HG03039 (cell line): ENCODE measurements around the gene MPP4.

Source experiments
- ATAC-seq: cut with Tn5 transposase; IDR thresholded peaks from one replicate; pipeline ENCODE4 v1.9.1; 2021; ENCODE audit warnings: mild to moderate bottlenecking, moderate library complexity; ENCODE audit not compliant: unreplicated experiment

Gene MPP4

GRCh38 chr2:201630577-201630976, 67.9 kb downstream of the MPP4 start:
- ATAC-seq: no peak

- no peak for ATAC-seq
These were observed 69.9 kb downstream of the MPP4 start for GRCh38 chr2:201628545-201628944.

GRCh38 chr2:201622306-201622970, 76.0 kb downstream of the MPP4 start:
- ATAC-seq: no peak

- no peak for ATAC-seq
These were observed 77.0 kb downstream of the MPP4 start for GRCh38 chr2:201621293-201621999.

- no peak for ATAC-seq
These were observed 79.4 kb downstream of the MPP4 start for GRCh38 chr2:201618744-201619662.

- ATAC-seq: no peak
These were observed 90.4 kb downstream of the MPP4 start for GRCh38 chr2:201608021-201608420.

GRCh38 chr2:201607568-201607967, 90.9 kb downstream of the MPP4 start:
- ATAC-seq: no peak

- ATAC-seq: no peak
These were observed 97.5 kb downstream of the MPP4 start for GRCh38 chr2:201600906-201601305.

GRCh38 chr2:201597397-201597796, 101.0 kb downstream of the MPP4 start:
- no peak for ATAC-seq
